Pancreas (tissue), 10 donors: ENCODE results near the gene UCN. TPM values are rescaled to one million over a fixed set of nuclear protein-coding genes. Genes with fewer than 3 reads are reported as not detected.
"Not testable (repeated sequence)": the region's sequence is repeated elsewhere in the genome, so short reads cannot be mapped to it uniquely, and the experiment has no call there.

Experiments
- ATAC-seq, 4 donors: fragments of 200-7000 bp; cut with Tn5 transposase; one replicate each; pipeline versions ENCODE4 v1.8.0 to v1.9.1; 2020; ENCODE audit warnings: mild to moderate bottlenecking in 4 of 4, moderate library complexity in 4 of 4
- DNase-seq, 6 donors: peaks; one replicate each; pipeline ENCODE4 v3.0.0-alpha.2; 2020
- FAIRE-seq: peaks from 2 replicates; lab custom pipeline; 2012; peaks lifted over from hg19 to GRCh38; lab: Jason Lieb, UNC
- H3K27ac ChIP-seq, 4 donors: fragments of 200-600 bp; sonication (generic); 1 replicate in 3 of 4; 2 replicates in 1 of 4; pipeline versions ENCODE4 v1.5.0 to v1.8.0; 2020
- H3K27me3 ChIP-seq, 4 donors: fragments of 200-600 bp; one replicate each; pipeline ENCODE4 v1.8.0; 2021
- H3K36me3 ChIP-seq, 3 donors: fragments of 200-600 bp; sonication (generic) in 1 of 3; one replicate each; pipeline versions ENCODE4 v1.5.0 to v1.8.0; 2020 to 2021
- H3K4me1 ChIP-seq, 3 donors: fragments of 200-600 bp; one replicate each; pipeline ENCODE4 v1.8.0; 2021
- H3K4me3 ChIP-seq, 4 donors: fragments of 200-600 bp; sonication (generic) in 2 of 4; one replicate each; pipeline versions ENCODE4 v1.5.0 to v1.8.0; 2020 to 2021
- H3K9me3 ChIP-seq, 4 donors: fragments of 200-600 bp; one replicate each; pipeline ENCODE4 v1.8.0; 2021
- WGBS, 2 donors: extraction: QIAGEN DNeasy Blood & Tissue Kit; methylation state at CpG; one replicate each; pipeline ENCODE4 v1.1.7; 2013; 5-methylcytosine and 5-hydroxymethylcytosine counted together
- intact Hi-C, 3 donors: fragments of 100-400 bp; cut with DNase I; formaldehyde crosslinking; loops; one replicate each; pipeline versions ENCODE4 v1.11.1 to v1.14.2; 2022
- polyA plus RNA-seq, 2 donors: library from polyadenylated mRNA; stranded (reverse); fragments of 200-250 nt; gene quantifications; one replicate each; pipeline ENCODE4 v1.2.3, GENCODE V29; 2013
- total RNA-seq, 6 donors: library from RNA; stranded (reverse); fragmentation: NEBNext Ultra II Directional in 4 of 6; extraction: Animal tissue kit (Norgen Biotek cat#: 25700) in 4 of 6; gene quantifications; one replicate each; pipeline versions ENCODE4 v1.2.1 to v1.2.4, GENCODE V29; 2021 to 2023
- TF ChIP-seq, protein P1 (sequence below), 4 donors: fragments of 200-600 bp; sonication (generic) in 3 of 4; IDR thresholded peaks; one replicate each; pipeline versions ENCODE4 v1.5.0 to v1.8.0; 2021; ENCODE audit warnings: antibody characterized with exemption in 4 of 4
- donor health status: healthy with polysubstance abuse.
- donor health status: DM: no; HTN: no; CAD: no; lungs with moderate emphysema.
- donor health status: DM: no; HTN: no; CAD: no.
- donor health status: control.
- donor health status: control.
- donor health status: Bipolar disorder and iron deficiency.
- donor health status: DM: yes; HTN: yes; CAD: no.
- donor health status: DM: no; HTN: no; CAD: no.
- donor health status: DM: no; HTN: no; CAD: no.
- donor health status: DM: yes; HTN: yes; CAD: no.

Gene UCN
- total and polyA plus RNA-seq, 8 donors, result 0.51 to 4.6 (median 0.86) TPM

DNA sequence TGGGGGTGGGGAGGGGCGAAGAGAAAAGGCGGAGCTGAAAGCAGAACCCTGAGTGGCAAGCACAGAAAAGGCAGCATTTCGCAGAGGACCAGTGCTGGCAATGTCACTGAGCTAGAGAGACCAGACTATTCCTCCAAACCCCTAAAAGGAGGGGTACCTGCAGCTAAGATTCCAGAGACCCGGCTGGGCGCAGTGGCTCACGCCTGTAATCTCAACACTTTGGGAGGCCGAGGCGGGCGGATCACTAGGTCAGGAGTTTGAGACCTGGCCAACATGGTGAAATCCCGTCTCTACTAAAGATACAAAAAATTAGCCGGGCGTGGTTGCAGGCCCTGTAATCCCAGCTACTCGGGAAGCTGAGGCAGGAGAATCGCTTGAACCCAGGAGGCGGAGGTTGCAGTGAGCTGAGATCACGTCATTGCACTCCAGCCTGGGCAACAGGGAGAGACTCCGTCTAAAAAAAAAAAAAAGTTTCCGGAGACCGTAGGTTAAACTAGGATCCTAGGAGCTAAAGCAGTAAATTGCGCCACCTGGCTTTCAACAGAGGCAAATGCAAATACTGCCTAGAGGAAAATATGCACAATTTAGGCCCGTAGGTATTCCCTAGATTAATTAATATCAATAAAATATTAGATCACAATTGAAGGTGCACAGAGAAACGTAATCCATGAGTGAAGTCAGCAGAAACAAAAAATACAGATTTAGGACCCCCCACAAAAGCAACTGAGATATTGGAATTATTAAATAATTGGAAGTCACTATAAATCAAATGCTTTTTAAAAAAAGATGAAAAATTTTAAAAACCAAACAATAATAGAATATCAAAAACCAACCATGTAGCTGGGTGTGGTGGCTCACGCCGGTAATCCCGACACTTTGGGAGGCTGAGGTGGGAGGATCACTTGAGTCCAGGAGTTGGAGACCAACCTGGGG, 4.9 kb downstream of the UCN start:
- WGBS, 2 donors, result 12 to 15% methylated on average over 25 of the region's 25 CpGs
- Histone ChIP-seq H3K36me3 (no peaks in the 10 kb centered on the region), H3K9me3 (no peaks in the 10 kb centered on the region), H3K27ac (no peak overlapping the region), H3K4me1 (peaks cover 0 to 11% (median 8%) of the 10 kb centered on the region in 3 donors), H3K27me3 (peaks cover 0 to 7% (median 3%) of the 10 kb centered on the region in 4 donors), H3K4me3 (peak overlapping the region in 2 of 4 donors; percentile 26 to 38)
- FAIRE-seq (no peak), ATAC-seq (peak; percentile 79 to 92 (median 86)), DNase-seq (peak in 4 of 6 donors; percentile 51 to 65 (median 58))
- TF ChIP-seq, protein P1, sequence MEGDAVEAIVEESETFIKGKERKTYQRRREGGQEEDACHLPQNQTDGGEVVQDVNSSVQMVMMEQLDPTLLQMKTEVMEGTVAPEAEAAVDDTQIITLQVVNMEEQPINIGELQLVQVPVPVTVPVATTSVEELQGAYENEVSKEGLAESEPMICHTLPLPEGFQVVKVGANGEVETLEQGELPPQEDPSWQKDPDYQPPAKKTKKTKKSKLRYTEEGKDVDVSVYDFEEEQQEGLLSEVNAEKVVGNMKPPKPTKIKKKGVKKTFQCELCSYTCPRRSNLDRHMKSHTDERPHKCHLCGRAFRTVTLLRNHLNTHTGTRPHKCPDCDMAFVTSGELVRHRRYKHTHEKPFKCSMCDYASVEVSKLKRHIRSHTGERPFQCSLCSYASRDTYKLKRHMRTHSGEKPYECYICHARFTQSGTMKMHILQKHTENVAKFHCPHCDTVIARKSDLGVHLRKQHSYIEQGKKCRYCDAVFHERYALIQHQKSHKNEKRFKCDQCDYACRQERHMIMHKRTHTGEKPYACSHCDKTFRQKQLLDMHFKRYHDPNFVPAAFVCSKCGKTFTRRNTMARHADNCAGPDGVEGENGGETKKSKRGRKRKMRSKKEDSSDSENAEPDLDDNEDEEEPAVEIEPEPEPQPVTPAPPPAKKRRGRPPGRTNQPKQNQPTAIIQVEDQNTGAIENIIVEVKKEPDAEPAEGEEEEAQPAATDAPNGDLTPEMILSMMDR (IDR thresholded peaks at IDR 0.05), result peak; percentile 63 to 75 (median 72)
- intact Hi-C loops, result no loop called here

DNA sequence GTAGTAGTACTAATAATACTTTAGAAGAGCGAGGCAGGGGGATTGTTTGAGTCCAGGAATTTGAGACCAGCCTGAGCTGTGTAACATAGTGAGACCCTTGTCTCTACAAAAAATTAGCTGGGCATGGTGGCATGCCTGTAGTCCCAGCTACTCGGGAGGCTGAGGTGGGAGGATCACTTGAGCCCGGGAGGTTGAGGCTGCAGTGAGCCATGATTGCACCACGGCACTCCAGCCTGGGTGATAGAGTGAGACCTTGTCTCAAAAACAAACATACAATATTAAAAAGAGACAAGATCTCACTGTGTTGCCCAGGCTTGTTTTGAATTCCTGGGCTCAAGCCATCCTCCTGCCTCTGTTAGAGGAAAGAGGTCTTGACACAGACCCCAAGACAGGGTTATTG, 7.6 kb downstream of the UCN start:
- 61 to 73% methylated on average over 4 of the region's 4 CpGs for WGBS, 2 donors
- H3K4me3 ChIP-seq, DNase-seq, H3K27ac ChIP-seq, ATAC-seq, H3K4me1 ChIP-seq, H3K36me3 ChIP-seq, intact Hi-C loops, FAIRE-seq, H3K9me3 ChIP-seq, H3K27me3 ChIP-seq: not testable (repeated sequence)

DNA sequence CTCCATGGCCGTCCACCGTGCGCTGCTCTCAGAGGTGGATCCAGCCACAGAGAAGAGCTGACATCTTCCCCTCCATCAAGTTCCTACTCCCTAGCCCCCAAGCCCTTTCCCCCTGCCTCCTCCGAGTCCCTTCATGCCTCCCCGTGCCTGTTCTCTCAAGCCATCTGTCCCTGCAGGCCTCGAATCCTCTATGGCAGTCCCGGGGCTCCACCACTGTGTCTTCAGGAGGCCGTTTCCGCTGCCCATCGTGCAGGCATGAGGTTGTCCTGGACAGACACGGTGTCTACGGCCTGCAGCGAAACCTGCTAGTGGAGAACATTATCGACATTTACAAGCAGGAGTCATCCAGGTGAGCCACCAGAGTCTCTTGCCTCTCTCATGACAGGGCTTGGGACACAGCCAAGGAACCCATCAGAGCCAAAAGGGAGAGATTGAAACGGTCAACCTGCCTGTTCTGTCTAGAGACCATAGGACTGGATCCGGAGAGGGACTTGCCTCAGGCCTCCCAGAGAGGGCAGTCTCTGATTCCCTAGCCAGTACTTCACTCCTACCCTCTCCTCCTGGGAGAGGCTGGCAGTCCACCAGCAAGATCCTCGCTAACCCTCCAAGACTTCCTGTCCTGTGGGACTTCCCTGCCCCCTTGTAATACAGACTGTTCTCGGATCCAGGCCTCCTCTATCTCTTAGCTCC, 9.7 kb downstream of the UCN start:
- no peak overlapping the region for H3K4me3 ChIP-seq
- H3K9me3 ChIP-seq, result no peaks in the 10 kb centered on the region
- 66 to 73% methylated on average over 18 of the region's 18 CpGs for WGBS, 2 donors
- H3K27ac ChIP-seq, result no peak overlapping the region
- no peak for DNase-seq
- ATAC-seq, result no peak
- no peaks in the 10 kb centered on the region for H3K36me3 ChIP-seq
- intact Hi-C loops, result no loop called here
- H3K4me1 ChIP-seq, result peaks cover 0 to 3% (median 0%) of the 10 kb centered on the region in 3 donors
- no peaks in the 10 kb centered on the region for H3K27me3 ChIP-seq
- no peak for FAIRE-seq
- TF ChIP-seq, protein P1 (IDR thresholded peaks at IDR 0.05), result no peak

DNA sequence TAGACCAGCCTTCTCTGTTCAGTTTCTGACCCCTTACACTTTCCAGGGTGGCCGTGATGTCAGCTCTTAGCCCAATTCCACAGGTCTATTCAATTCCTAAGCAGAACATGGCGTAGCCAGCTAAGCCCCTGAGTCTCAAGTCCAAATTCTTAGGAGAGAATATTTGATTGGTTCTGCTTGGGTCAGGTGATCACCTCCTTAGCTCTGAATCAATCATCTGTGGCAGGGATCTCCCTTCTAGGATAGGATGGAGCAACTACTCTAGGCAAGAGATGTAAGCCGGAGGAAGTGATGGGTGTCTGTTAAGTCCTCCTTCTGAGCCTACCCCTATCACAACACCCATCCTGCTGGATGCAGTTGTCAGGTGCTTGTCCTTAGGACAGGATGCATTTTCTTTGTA, 11.1 kb downstream of the UCN start:
- H3K27ac ChIP-seq, result no peak overlapping the region
- intact Hi-C loops, result no loop called here
- H3K4me3 ChIP-seq, result no peak overlapping the region
- H3K27me3 ChIP-seq, result no peaks in the 10 kb centered on the region
- TF ChIP-seq, protein P1 (IDR thresholded peaks at IDR 0.05), result no peak
- ATAC-seq (no peak), FAIRE-seq (no peak), DNase-seq (no peak)
- WGBS, 2 donors, result 54 to 76% methylated on average over 3 of the region's 3 CpGs
- H3K4me1 ChIP-seq, result peaks cover 0 to 12% (median 0%) of the 10 kb centered on the region in 3 donors
- no peaks in the 10 kb centered on the region for H3K9me3 ChIP-seq
- H3K36me3 ChIP-seq, result no peaks in the 10 kb centered on the region

DNA sequence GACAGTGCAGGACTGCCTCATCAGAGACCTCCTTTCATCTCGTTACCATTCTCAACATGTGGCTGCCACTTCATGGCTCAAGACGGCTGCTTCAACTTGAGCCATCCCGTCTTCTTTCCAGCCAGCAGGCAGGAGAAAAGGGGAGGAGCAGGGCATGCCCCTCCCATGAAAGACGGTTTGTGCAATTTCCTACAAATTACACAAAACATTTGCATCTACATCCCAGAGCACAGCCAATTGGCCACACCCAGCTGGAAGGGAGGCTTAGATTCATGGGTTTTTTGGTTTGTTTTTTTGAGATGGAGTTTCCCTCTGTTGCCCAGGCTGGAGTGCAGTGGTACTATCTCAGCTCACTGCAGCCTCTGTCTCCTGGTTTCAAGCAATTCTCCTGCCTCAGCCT, 11.8 kb downstream of the UCN start:
- peaks cover 0 to 12% (median 0%) of the 10 kb centered on the region in 3 donors for H3K4me1 ChIP-seq
- 32 to 48% methylated on average over 4 of the region's 4 CpGs for WGBS, 2 donors
- DNase-seq (no peak), ATAC-seq (no peak), FAIRE-seq (no peak)
- no peaks in the 10 kb centered on the region for H3K27me3 ChIP-seq
- H3K4me3 ChIP-seq, result no peak overlapping the region
- intact Hi-C loops, result no loop called here
- H3K36me3 ChIP-seq, result no peaks in the 10 kb centered on the region
- TF ChIP-seq, protein P1 (IDR thresholded peaks at IDR 0.05), result no peak
- no peak overlapping the region for H3K27ac ChIP-seq
- no peaks in the 10 kb centered on the region for H3K9me3 ChIP-seq
